D721Med (cell line): ENCODE measurements around the gene PDK4.
A peak's percentile ranks its signal among the peaks of the same experiment; 100 is the strongest.

Experiments
- DNase-seq: peaks from one replicate; pipeline ENCODE4 v3.0.0; 2011; ENCODE audit warnings: low spot score; ENCODE audit not compliant: insufficient read length
- FAIRE-seq: peaks from 2 replicates; lab custom pipeline; 2011; peaks lifted over from hg19 to GRCh38; lab: Jason Lieb, UNC
- CTCF ChIP-seq: IDR thresholded peaks from 2 replicates; pipeline ENCODE4 v1.5.1; 2012; ENCODE audit warnings: mild to moderate bottlenecking, control low read depth; ENCODE audit not compliant: insufficient read depth; ENCODE audit errors: missing control alignments

The PDK4 gene

GRCh38 chr7:95592570-95592969, 3.7 kb downstream of the PDK4 start:
- FAIRE-seq (no peak), DNase-seq (no peak)
- TF ChIP-seq CTCF = no peak

DNA sequence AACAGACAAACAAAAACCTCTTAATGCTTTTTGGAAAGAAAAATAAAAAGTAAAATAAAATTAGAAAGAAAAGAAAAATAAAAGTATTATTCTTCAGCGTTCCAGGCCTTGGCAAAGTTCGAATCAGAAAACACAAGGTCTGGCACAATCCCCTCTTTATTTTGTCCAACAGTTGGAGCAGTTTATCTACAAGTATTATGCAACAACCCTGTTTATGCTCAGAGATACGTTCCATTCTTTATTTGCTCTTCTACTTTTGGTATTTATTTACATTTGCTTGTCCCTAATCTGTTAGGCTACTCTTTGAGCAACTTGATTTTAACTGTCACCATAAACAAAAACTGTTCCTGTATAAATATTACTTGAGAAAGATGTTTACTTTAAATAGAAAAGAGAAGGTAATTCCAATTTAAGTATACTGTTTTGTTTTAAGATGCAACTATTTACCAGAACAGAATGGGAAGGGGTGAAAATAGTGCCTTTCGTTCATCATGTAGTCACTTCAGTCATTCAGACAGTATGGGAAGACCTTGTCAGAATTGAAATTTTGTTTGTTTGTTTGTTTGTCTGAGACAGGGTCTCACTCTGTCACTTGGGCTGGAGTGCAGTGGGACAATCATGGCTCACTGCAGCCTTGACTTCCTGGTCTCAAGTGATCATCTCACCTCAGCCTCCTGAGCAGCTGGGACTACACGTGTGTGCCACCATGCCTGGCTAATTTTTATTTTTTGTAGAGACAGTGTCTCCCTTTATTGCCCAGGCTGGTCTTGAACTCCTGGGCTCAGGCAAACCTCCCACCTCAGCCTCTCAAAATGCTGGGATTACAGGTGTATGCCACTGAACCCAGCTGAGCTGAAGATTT, 5.7 kb downstream of the PDK4 start:
- no peak for FAIRE-seq
- no peak for DNase-seq
- TF ChIP-seq CTCF = no peak

- TF ChIP-seq CTCF = no peak
- no peak for DNase-seq
- no peak for FAIRE-seq
These were observed 6.5 kb downstream of the PDK4 start for GRCh38 chr7:95589766-95590165.

DNA sequence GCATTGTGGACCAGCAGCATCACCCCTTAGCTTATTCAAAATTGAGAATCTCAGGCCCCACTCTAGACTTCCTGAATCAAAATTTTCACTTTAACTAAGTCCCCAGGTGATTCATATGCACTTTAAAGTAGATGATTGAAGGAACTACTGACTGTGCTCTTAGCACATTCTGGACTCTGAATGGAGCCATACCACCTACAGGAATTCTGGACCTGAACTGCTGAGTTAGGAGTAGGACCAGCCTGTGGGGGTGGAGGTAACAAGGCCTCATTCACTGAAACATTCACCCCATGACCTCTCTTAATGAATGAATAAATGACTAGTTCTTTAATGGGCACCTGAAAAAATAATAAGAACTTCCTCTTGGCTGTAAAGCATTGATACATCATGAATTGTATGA, 7.3 kb downstream of the PDK4 start:
- no peak for FAIRE-seq
- no peak for TF ChIP-seq CTCF
- DNase-seq = no peak

- no peak for DNase-seq
These were observed 9.4 kb downstream of the PDK4 start for GRCh38 chr7:95586951-95587301.

GRCh38 chr7:95585426-95585789, 10.9 kb downstream of the PDK4 start:
- no peak for DNase-seq
- FAIRE-seq = no peak
- TF ChIP-seq CTCF = no peak

More at GRCh38 chr7:95586951-95587301, 9.4 kb downstream of the PDK4 start:
- TF ChIP-seq CTCF = no peak
- peak; percentile 85 for FAIRE-seq

DNA sequence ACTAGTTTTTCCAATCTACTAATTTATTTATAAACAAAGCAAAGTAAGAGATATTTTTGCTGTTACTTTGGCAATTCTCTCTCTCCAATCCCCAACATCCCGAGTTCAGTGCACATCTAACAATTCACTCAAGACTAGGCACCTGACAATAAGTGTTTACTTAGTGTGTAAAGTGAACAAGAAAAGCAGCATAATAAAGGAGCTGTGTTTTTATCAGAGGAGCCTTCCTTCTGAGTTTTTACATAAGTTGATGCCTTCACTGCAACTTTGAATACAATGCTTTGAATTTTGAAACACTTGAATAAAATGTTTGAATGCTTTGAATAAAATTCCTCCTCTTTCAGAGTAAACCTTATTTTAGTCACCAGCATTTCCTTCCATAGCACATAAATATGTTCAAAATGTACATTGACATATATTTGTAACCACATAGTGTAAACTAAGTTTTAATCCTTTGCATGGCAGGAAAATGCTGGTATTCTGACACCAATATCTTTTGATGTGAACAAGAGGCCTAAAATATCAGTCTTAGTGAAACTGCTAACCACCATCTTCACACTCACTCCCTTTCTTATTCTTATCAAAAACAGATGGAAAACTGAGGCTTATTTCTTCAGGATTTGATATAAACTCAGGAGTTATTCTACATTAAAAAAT, 11.4 kb downstream of the PDK4 start:
- DNase-seq (no peak), FAIRE-seq (peak; percentile 51)
- TF ChIP-seq CTCF = no peak
